Gastroesophageal sphincter (tissue), 3 donors: ENCODE measurements around the gene CREB3.

Experiments
- POLR2AphosphoS5 ChIP-seq: sonication (generic); formaldehyde crosslinking; IDR thresholded peaks from one replicate; pipeline ENCODE4 v1.6.1; 2017; ENCODE audit warnings: antibody characterized with exemption
- TF ChIP-seq, protein P1 (sequence below), 4 experiments: fragments of 200-600 bp in 2 of 4; fragments of 450-650 bp in 2 of 4; sonication (generic) in 1 of 4; IDR thresholded peaks; one replicate each; pipeline ENCODE4 v1.5.1; 2017 to 2019; ENCODE audit warnings: antibody characterized with exemption in 4 of 4, mild to moderate bottlenecking in 2 of 4, moderate library complexity in 2 of 4

DNA sequence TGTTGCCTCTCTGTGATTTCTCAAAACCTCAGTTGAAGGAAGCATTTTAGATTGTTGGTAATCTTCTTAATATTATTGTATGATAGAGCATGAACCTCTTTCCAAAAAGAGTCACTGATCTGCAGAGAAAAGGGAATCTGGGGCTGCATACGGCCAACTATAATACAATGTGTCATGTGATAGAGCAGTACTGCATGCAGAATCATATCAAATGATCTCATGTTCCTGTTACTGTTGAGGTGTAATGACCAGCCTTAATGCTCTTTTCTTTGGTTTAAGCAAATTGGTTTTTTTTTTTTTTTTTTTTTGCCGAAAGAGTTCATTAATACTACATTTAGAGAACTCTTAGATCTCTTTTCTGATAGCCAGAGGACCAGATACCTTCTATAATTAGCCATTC lies 34.5 kb downstream of the CREB3 start:
- TF ChIP-seq, protein P1, sequence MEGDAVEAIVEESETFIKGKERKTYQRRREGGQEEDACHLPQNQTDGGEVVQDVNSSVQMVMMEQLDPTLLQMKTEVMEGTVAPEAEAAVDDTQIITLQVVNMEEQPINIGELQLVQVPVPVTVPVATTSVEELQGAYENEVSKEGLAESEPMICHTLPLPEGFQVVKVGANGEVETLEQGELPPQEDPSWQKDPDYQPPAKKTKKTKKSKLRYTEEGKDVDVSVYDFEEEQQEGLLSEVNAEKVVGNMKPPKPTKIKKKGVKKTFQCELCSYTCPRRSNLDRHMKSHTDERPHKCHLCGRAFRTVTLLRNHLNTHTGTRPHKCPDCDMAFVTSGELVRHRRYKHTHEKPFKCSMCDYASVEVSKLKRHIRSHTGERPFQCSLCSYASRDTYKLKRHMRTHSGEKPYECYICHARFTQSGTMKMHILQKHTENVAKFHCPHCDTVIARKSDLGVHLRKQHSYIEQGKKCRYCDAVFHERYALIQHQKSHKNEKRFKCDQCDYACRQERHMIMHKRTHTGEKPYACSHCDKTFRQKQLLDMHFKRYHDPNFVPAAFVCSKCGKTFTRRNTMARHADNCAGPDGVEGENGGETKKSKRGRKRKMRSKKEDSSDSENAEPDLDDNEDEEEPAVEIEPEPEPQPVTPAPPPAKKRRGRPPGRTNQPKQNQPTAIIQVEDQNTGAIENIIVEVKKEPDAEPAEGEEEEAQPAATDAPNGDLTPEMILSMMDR (IDR thresholded peaks at IDR 0.05) = no peak
- no peak for TF ChIP-seq POLR2AphosphoS5
